ENCODE data around the gene ABR. TPM values are rescaled to one million over a fixed set of nuclear protein-coding genes. Genes with fewer than 3 reads are reported as not detected.

The ABR gene
- total RNA-seq, 5 donors from 2014 or later (not counting 1 experiment from before 2014, with no cell fraction given): 89.4 to 165 (median 125) TPM

- H3K27ac Mint-ChIP-seq: peak overlapping the region; percentile 55 to 61
- peaks cover 12 to 54% of the 10 kb centered on the region in 2 experiments for H3K4me1 ChIP-seq (ENCODE audit: control insufficient read depth in 1 of 2, extremely low read depth in 1 of 2, insufficient read depth in 2 of 2, low read length in 2 of 2)
- H3K4me3 ChIP-seq (ENCODE audit: control insufficient read depth in 1 of 2, extremely low read depth in 1 of 2, low read length in 1 of 2): no peak overlapping the region
Measured at GRCh38 chr17:1111599-1112443, 68.0 kb downstream of the ABR start.

GRCh38 chr17:1110862-1111598, 68.8 kb downstream of the ABR start:
- Mint-ChIP-seq H3K27me3 (no peaks in the 10 kb centered on the region), H3K27ac (peak overlapping the region; percentile 55 to 73), H3K4me3 (peak overlapping the region; percentile 47 to 81 (median 55)), H3K36me3 (no peaks in the 10 kb centered on the region), H3K9me3 (no peaks in the 10 kb centered on the region), H3K4me1 (peaks cover 35 to 60% (median 51%) of the 10 kb centered on the region in 3 donors)
- CTCF ChIA-PET: interaction anchor here in 1 of 2 donors (1.4 kb wide), 1 partner anchor 12 kb away, joined by 4 read pairs; no protein-coding TSS in a partner anchor
- H3K36me3 ChIP-seq (ENCODE audit: control insufficient read depth in 2 of 2, extremely low read depth in 1 of 2, insufficient read depth in 1 of 2, low read length in 1 of 2): peaks cover 0 to 3% of the 10 kb centered on the region in 2 donors
- H3K4me3 ChIP-seq (ENCODE audit: control insufficient read depth in 1 of 2, extremely low read depth in 1 of 2, low read length in 1 of 2): no peak overlapping the region
- H3K27me3 ChIP-seq (replicated peaks in 1 of 2; ENCODE audit: control insufficient read depth in 2 of 2, extremely low read depth in 1 of 2, insufficient read depth in 2 of 2, low read length in 1 of 2): no peaks in the 10 kb centered on the region
- WGBS (ENCODE audit: insufficient coverage): 88% methylated on average over 16 of the region's 19 CpGs
- ATAC-seq (replicated peaks in 1 of 4) (no peak), DNase-seq (no peak)
- POLR2A ChIA-PET: no interaction called here
- H3K9me3 ChIP-seq: no peaks in the 10 kb centered on the region
- H3K4me1 ChIP-seq (ENCODE audit: control insufficient read depth in 1 of 2, extremely low read depth in 1 of 2, insufficient read depth in 2 of 2, low read length in 2 of 2): peaks cover 12 to 56% of the 10 kb centered on the region in 2 experiments
- no peak overlapping the region for H3K27ac ChIP-seq (ENCODE audit: low read length)

More at GRCh38 chr17:1111599-1112443, 68.0 kb downstream of the ABR start:
- no peaks in the 10 kb centered on the region for H3K9me3 ChIP-seq
- no peaks in the 10 kb centered on the region for H3K27me3 ChIP-seq (replicated peaks in 1 of 2; ENCODE audit: control insufficient read depth in 2 of 2, extremely low read depth in 1 of 2, insufficient read depth in 2 of 2, low read length in 1 of 2)
- ChIA-PET POLR2A (no interaction called here), CTCF (interaction anchor here in 1 of 2 donors (1.4 kb wide), 1 partner anchor 11 kb away, joined by 4 read pairs; no protein-coding TSS in a partner anchor)
- Mint-ChIP-seq H3K9me3 (no peaks in the 10 kb centered on the region), H3K4me1 (peaks cover 34 to 57% (median 47%) of the 10 kb centered on the region in 3 donors), H3K4me3 (peak overlapping the region; percentile 47 to 81 (median 55)), H3K27me3 (no peaks in the 10 kb centered on the region), H3K36me3 (no peaks in the 10 kb centered on the region)
- H3K27ac ChIP-seq (ENCODE audit: low read length): no peak overlapping the region
- ATAC-seq (replicated peaks in 1 of 4) (no peak), DNase-seq (no peak)
- 89% methylated on average over 22 of the region's 22 CpGs for WGBS (ENCODE audit: insufficient coverage)
- H3K36me3 ChIP-seq (ENCODE audit: control insufficient read depth in 2 of 2, extremely low read depth in 1 of 2, insufficient read depth in 1 of 2, low read length in 1 of 2): peaks cover 0 to 2% of the 10 kb centered on the region in 2 donors

GRCh38 chr17:1110541-1110861, 69.3 kb downstream of the ABR start:
- H3K36me3 ChIP-seq (ENCODE audit: control insufficient read depth in 2 of 2, extremely low read depth in 1 of 2, insufficient read depth in 1 of 2, low read length in 1 of 2): peaks cover 0 to 3% of the 10 kb centered on the region in 2 donors
- peak overlapping the region; percentile 67 for H3K27ac ChIP-seq (ENCODE audit: low read length)
- H3K27me3 Mint-ChIP-seq: no peaks in the 10 kb centered on the region
- peaks cover 12 to 51% of the 10 kb centered on the region in 2 experiments for H3K4me1 ChIP-seq (ENCODE audit: control insufficient read depth in 1 of 2, extremely low read depth in 1 of 2, insufficient read depth in 2 of 2, low read length in 2 of 2)
- H3K4me1 Mint-ChIP-seq: peaks cover 36 to 60% (median 53%) of the 10 kb centered on the region in 3 donors
- H3K27ac Mint-ChIP-seq: peak overlapping the region; percentile 73 to 77
- ChIA-PET CTCF (interaction anchor here in 1 of 2 donors (0.6 to 1.4 kb wide), 2 partner anchors 12 to 313 kb away, joined by 4 to 5 read pairs; no protein-coding TSS in a partner anchor), POLR2A (no interaction called here)
- ATAC-seq (replicated peaks in 1 of 4): no peak
- H3K4me3 Mint-ChIP-seq: peak overlapping the region; percentile 65 to 81 (median 74)
- DNase-seq: no peak
- H3K9me3 ChIP-seq: no peaks in the 10 kb centered on the region
- no peaks in the 10 kb centered on the region for H3K9me3 Mint-ChIP-seq
- H3K36me3 Mint-ChIP-seq: no peaks in the 10 kb centered on the region
- WGBS (ENCODE audit: insufficient coverage): no CpG with 5 or more reads among the region's 3 CpGs
- no peaks in the 10 kb centered on the region for H3K27me3 ChIP-seq (replicated peaks in 1 of 2; ENCODE audit: control insufficient read depth in 2 of 2, extremely low read depth in 1 of 2, insufficient read depth in 2 of 2, low read length in 1 of 2)
- H3K4me3 ChIP-seq (ENCODE audit: control insufficient read depth in 1 of 2, extremely low read depth in 1 of 2, low read length in 1 of 2): no peak overlapping the region

- no peaks in the 10 kb centered on the region for H3K27me3 ChIP-seq (replicated peaks in 1 of 2; ENCODE audit: control insufficient read depth in 2 of 2, extremely low read depth in 1 of 2, insufficient read depth in 2 of 2, low read length in 1 of 2)
- H3K4me1 ChIP-seq (ENCODE audit: control insufficient read depth in 1 of 2, extremely low read depth in 1 of 2, insufficient read depth in 2 of 2, low read length in 2 of 2): peaks cover 12 to 45% of the 10 kb centered on the region in 2 experiments
- ChIA-PET POLR2A (no interaction called here), CTCF (interaction anchor here in 1 of 2 donors (0.6 to 1.4 kb wide), 2 partner anchors 13 to 314 kb away, joined by 4 to 5 read pairs; no protein-coding TSS in a partner anchor)
- H3K27ac Mint-ChIP-seq: peak overlapping the region; percentile 73 to 77
- H3K9me3 ChIP-seq: no peaks in the 10 kb centered on the region
- DNase-seq: peak in 5 of 35 experiments; percentile 34 to 54 (median 39)
- H3K9me3 Mint-ChIP-seq: no peaks in the 10 kb centered on the region
- peaks cover 0 to 3% of the 10 kb centered on the region in 2 donors for H3K36me3 ChIP-seq (ENCODE audit: control insufficient read depth in 2 of 2, extremely low read depth in 1 of 2, insufficient read depth in 1 of 2, low read length in 1 of 2)
- H3K27me3 Mint-ChIP-seq: no peaks in the 10 kb centered on the region
- no peaks in the 10 kb centered on the region for H3K36me3 Mint-ChIP-seq
- peak overlapping the region; percentile 65 to 81 (median 74) for H3K4me3 Mint-ChIP-seq
- peak overlapping the region; percentile 67 for H3K27ac ChIP-seq (ENCODE audit: low read length)
- H3K4me1 Mint-ChIP-seq: peaks cover 30 to 56% (median 46%) of the 10 kb centered on the region in 3 donors
- 20% methylated on average over 26 of the region's 34 CpGs for WGBS (ENCODE audit: insufficient coverage)
- peak overlapping the region; percentile 40 to 60 for H3K4me3 ChIP-seq (ENCODE audit: control insufficient read depth in 1 of 2, extremely low read depth in 1 of 2, low read length in 1 of 2)
- ATAC-seq (replicated peaks in 1 of 4): peak; percentile 44 to 47 (median 45)
Measured at GRCh38 chr17:1109606-1110540, 69.9 kb downstream of the ABR start.

- ChIA-PET POLR2A (no interaction called here), CTCF (no interaction called here)
- H3K36me3 ChIP-seq (ENCODE audit: control insufficient read depth in 2 of 2, extremely low read depth in 1 of 2, insufficient read depth in 1 of 2, low read length in 1 of 2): peaks cover 1 to 3% of the 10 kb centered on the region in 2 donors
- peak overlapping the region; percentile 83 to 91 for H3K27ac Mint-ChIP-seq
- under 1% methylated on average over 80 of the region's 103 CpGs for WGBS (ENCODE audit: insufficient coverage)
- peak overlapping the region; percentile 67 for H3K27ac ChIP-seq (ENCODE audit: low read length)
- H3K4me3 ChIP-seq (ENCODE audit: control insufficient read depth in 1 of 2, extremely low read depth in 1 of 2, low read length in 1 of 2): peak overlapping the region; percentile 75 to 77
- H3K27me3 Mint-ChIP-seq: no peaks in the 10 kb centered on the region
- peaks cover 12 to 42% of the 10 kb centered on the region in 2 experiments for H3K4me1 ChIP-seq (ENCODE audit: control insufficient read depth in 1 of 2, extremely low read depth in 1 of 2, insufficient read depth in 2 of 2, low read length in 2 of 2)
- peaks cover 27 to 52% (median 42%) of the 10 kb centered on the region in 3 donors for H3K4me1 Mint-ChIP-seq
- DNase-seq (peak; percentile 50 to 84 (median 66)), ATAC-seq (replicated peaks in 1 of 4) (peak; percentile 89 to 90 (median 89))
- peak overlapping the region; percentile 81 to 86 (median 81) for H3K4me3 Mint-ChIP-seq
- H3K9me3 ChIP-seq: no peaks in the 10 kb centered on the region
- H3K27me3 ChIP-seq (replicated peaks in 1 of 2; ENCODE audit: control insufficient read depth in 2 of 2, extremely low read depth in 1 of 2, insufficient read depth in 2 of 2, low read length in 1 of 2): no peaks in the 10 kb centered on the region
- H3K9me3 Mint-ChIP-seq: no peaks in the 10 kb centered on the region
- H3K36me3 Mint-ChIP-seq: no peaks in the 10 kb centered on the region
Measured at GRCh38 chr17:1108765-1109605, 70.8 kb downstream of the ABR start.
